22Rv1 (cell line): Measurements from ENCODE around the gene COLEC12.

ENCODE experiments used
- ZFX ChIP-seq: fragments of 450-650 bp; IDR thresholded peaks from 2 replicates; pipeline ENCODE4 v1.6.1; 2017; ENCODE audit warnings: antibody characterized with exemption, borderline replicate concordance
- TF ChIP-seq, protein P1 (sequence below): fragments of 450-650 bp; IDR thresholded peaks from 2 replicates; pipeline ENCODE4 v1.5.1; 2017; ENCODE audit warnings: mild to moderate bottlenecking

DNA sequence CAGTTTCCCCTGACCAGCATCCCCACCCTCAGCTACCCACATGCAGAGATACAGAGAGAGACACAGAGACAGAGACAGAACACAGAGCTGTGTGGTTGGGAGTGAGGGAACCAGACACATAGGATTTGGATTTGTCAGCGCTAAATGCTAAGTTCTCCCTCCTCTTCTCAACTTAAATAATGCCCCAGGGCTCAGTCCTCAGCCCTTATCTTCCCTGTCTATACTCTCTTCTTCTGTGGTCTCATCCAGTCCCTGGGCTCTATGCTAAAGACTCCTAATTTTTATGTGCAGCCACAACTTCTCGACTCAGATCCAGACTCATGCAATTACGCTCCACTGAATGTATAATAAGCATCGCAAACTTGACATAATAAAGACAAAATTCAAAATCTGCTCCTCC lies 47.1 kb downstream of the COLEC12 start:
- TF ChIP-seq, protein P1, sequence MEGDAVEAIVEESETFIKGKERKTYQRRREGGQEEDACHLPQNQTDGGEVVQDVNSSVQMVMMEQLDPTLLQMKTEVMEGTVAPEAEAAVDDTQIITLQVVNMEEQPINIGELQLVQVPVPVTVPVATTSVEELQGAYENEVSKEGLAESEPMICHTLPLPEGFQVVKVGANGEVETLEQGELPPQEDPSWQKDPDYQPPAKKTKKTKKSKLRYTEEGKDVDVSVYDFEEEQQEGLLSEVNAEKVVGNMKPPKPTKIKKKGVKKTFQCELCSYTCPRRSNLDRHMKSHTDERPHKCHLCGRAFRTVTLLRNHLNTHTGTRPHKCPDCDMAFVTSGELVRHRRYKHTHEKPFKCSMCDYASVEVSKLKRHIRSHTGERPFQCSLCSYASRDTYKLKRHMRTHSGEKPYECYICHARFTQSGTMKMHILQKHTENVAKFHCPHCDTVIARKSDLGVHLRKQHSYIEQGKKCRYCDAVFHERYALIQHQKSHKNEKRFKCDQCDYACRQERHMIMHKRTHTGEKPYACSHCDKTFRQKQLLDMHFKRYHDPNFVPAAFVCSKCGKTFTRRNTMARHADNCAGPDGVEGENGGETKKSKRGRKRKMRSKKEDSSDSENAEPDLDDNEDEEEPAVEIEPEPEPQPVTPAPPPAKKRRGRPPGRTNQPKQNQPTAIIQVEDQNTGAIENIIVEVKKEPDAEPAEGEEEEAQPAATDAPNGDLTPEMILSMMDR = no peak
- no peak for TF ChIP-seq ZFX
